GM21526 (cell line): ENCODE measurements around the gene HPS4.
"Not testable (repeated sequence)": the region's sequence is repeated elsewhere in the genome, so short reads cannot be mapped to it uniquely, and the experiment has no call there.

Source experiments
- ATAC-seq: cut with Tn5 transposase; IDR thresholded peaks from one replicate; pipeline ENCODE4 v1.9.1; 2021; ENCODE audit warnings: moderate library complexity; ENCODE audit not compliant: unreplicated experiment, low FRiP score

HPS4 gene

DNA sequence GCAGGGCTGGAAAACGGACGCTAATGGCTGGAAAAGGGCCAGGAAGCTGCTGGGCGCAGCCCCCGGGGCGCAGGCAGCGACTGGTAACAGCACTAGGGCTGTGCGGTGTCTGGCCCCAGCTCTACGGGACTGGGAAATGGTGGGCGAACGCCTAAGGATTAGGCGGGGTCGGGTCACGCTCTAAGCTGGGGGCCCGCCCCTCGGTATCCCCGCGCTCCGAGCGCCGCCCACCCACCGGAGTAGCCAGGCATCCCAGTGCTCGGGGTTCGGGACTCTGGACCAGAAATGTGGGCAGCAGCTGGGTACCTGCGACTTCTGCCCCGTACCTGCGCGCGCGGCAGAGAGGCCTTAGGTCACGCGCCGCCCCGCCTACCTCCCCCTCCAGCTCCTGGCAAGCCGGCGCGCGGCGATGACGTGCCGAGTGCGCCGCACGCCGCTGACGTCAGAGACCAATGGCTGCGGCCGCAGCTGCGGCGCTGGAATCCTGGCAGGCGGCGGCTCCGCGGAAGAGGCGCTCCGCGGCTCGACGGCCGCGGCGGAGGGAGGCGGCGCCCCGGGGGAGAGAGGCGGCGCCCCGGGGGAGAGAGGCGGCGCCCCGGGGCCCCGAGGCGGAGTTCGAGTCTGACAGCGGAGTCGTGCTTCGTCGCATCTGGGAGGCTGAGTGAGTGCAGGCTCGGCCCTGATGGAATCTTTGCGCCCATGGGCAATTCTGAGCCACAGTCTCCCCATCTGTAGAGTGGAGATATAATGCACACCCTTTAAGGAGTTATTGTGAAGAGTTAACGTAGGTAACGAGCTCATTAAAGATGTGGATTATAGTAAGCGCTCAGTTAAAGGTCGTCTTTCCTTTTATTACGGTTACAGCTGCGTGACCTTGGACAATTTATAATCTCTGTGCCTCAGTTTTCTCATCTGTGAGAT is at the start of gene HPS4, which contains the start of gene SRRD:
TSS of gene HPS4 (minus strand) at position 345 of the 921 bp plus-strand sequence. CDS start 2,021 bp downstream, outside the sequence.
TSS of gene SRRD (plus strand) at position 439 of the 921 bp plus-strand sequence. CDS start at position 453, 14 bp downstream.
- peak; percentile 54 for ATAC-seq

GRCh38 chr22:26529345-26529744 is 45.8 kb upstream of the HPS4 start:
- no peak for ATAC-seq

- not testable (repeated sequence) for ATAC-seq
Measured at GRCh38 chr22:26528518-26528917, 44.9 kb upstream of the HPS4 start.

GRCh38 chr22:26527574-26528465 is 44.2 kb upstream of the HPS4 start:
- no peak for ATAC-seq

DNA sequence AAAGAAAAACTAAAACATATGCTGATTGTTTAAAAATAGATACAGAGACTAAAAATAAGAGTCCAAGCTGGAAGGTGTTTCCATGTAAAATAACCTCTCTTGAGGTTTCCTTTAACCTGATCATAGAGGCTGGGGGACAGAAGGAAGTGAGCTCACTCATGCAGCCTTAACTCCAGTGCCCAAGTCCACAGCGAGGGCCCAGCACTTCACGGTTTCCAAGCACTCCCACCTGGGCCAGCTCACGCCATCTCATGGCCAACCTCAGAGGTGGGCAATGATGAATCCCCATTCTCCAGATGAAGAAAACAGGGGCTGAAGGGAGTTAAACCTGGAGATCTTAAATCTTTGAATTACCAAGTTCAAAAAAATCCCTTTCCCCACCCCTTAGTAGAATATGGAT is 43.6 kb upstream of the HPS4 start:
- no peak for ATAC-seq

- no peak for ATAC-seq
Measured at GRCh38 chr22:26525946-26526564, 42.5 kb upstream of the HPS4 start.

DNA sequence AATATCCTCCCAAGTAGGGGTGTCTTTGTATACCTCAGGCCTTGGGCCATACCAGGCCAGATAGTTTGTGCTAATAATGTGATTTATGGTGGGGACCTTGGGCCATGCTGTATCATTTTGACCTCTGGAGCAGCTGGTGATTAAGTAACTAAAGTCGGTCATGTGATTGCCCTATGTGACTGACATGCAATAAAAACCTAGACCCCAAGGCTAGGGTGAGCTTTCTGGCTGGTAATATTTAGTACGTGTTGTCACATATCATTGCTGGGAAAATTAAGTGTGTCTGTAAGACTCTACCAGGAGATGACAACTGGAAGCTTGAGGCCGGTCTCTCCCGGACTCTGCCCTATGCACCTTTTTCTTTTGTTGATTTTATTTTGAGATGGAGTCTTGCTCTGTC is 41.3 kb upstream of the HPS4 start:
- no peak for ATAC-seq

- ATAC-seq = no peak
Measured at GRCh38 chr22:26522592-26522991, 39.0 kb upstream of the HPS4 start.

DNA sequence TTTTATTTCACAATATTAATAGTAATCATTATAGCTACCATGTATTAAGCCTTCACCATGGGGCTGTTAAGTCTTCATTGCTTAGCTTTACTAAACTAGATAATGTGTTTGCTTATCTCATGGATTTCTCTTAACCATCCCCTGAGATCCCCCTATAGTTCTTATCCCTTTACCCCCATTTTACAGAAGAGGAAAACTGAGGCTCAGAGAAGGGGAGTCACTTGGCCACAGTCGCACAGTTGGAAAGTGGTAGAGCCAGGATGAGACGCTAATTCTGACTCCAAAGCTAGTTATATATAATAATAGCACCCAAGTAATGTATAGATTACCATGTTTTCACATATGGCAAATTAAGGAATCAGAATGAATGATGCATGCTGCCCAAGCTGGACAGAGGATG is 38.4 kb upstream of the HPS4 start:
- ATAC-seq = no peak

GRCh38 chr22:26517429-26517828 is 33.8 kb upstream of the HPS4 start:
- ATAC-seq = no peak

DNA sequence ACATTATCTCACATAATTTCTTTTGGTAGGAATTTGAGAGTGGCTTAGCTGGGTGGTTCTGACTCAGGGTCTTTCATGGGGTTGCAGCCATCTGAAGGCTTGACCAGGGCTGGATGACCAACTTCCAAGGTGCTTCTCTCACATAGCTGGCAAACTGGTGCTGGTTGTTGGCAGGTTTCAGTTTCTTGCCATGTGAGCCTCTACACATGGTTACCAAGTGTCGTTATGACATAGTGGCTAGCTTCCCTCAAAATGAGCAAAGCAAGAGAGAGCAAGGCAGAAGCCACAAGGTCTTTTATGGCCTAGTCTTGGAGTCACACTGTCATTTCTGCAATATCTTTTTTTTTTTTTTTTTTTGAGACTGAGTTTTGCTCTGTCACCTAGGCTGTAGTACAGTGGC is 32.9 kb upstream of the HPS4 start:
- ATAC-seq = no peak

DNA sequence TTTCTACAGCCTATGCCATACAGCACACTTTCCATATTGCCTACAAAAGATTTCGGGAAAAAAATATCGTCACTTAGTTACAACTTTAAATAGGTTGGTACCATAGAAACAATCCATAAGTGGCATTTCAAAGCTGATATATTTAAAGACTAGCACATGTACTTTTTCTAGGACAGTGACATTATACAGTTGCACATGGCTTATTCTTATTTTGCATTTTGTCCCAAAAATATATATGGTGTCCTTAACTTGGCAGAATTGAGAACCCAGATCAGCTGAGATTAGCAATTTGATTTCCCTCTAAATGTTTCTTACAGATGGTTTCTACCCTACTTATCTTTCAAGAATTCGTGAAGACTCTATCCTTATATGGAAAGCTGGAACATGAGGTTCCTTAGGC is 32.3 kb upstream of the HPS4 start:
- no peak for ATAC-seq

- no peak for ATAC-seq
Measured at GRCh38 chr22:26514419-26515161, 31.0 kb upstream of the HPS4 start.

DNA sequence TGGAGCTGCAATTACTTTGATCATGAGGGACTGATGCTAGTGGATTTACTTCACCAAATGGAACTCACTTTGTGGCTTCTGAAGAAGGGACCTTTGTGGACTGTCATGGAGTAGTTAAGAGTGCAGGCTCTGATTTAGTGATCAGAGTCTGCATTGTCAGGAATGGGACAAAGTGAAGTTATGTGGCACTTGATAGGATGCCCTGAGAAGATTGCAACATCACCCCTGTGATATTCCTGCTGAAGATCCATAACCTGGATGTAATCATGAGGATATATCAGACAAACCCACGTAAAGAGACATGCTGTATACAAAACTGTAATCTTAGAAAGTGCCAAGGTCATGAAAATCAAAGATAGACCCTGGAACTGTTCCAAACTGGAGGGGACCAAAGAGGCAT is 30.3 kb upstream of the HPS4 start:
- no peak for ATAC-seq

GRCh38 chr22:26512149-26512793 is 28.7 kb upstream of the HPS4 start, which contains the start of gene TFIP11:
TFIP11 (minus strand) TSS chr22:26512473; CDS start chr22:26510272, 2,201 bp downstream.
- peak; percentile 80 for ATAC-seq

DNA sequence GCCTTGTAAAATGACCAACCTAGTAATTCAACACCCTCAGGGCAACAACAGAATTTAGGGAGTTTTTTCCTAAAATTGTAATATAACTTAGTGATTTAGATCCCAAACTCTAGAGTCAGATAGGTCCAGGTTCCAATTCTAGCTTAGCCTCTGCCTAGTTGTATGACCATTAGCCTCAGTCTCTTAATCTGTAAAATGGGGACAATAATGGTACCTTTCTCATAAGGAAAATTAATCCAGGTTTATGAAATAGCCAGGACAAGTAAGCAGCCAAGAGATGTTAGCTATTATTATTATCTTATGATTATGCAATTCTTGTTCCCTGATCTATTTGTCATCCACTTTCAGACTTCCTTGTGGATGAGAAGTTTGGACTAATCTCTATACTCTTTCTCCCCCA is 24.6 kb upstream of the HPS4 start:
- ATAC-seq = no peak

DNA sequence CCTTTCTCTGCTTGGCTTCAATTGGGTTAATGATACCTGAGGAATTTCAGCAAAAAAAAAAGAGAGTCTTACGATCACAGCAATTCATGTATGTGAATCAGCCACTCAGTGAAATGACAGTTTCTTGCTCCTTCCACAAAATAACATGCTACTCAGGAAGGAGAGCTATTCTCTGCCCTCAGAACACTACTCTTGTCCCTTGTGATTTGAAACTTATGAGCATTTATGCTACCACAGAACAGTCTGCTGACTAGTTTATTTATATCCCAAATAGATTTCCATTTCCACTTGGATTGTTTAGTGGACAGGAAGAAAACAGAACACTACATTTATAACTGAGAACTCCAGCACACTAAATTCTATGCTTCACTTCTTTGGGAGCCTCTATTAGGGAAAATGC is 20.2 kb upstream of the HPS4 start:
- no peak for ATAC-seq

- ATAC-seq = no peak
Measured at GRCh38 chr22:26502688-26503561, 19.3 kb upstream of the HPS4 start.

GRCh38 chr22:26501996-26502395 is 18.4 kb upstream of the HPS4 start:
- ATAC-seq = no peak
